ENCODE results near the gene ERN1. TPM values are rescaled to one million over a fixed set of nuclear protein-coding genes. Genes with fewer than 3 reads are reported as not detected.

The ERN1 gene
- total and polyA plus RNA-seq, 2 of the 8 experiments (the other 6 are each of a cell fraction or from before 2014, with no cell fraction given): 1.8 to 3.9 TPM

DNA sequence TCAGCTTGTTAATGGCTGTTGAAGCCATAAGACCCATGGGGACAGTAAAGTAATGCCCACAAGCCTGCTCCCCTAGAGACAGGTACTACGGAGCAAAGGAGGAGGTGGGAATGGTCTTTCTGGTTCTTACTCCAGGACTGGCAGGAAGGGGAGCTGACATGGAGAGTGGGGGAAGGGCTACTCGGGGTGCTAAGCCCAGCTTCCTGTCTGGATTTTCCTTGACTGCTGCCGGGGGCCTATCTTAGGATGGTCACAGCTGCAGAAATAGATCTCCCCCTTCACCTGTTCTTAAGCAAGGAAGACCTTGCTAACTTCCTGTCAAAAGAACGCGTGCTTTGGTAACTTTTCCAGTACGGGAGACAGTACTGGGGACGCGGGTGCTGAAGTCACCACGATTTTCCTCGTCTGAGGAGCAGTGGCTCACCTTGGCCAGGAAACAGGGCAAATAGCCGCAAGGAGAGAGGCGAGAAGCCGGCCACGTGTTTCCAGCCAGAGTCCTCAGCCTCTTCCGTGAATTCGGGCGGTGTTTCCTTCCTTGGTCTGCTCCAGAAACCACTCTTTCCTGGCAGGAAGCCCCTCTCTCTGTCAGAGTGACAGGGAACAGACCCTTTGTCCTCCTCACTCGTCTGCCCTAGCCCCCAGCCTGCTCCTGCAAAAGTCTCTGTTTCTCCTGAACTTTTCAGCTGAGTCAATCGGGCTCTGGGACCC lies 132.4 kb downstream of the ERN1 start:
- FAIRE-seq (no peak), DNase-seq (ENCODE audit: low read depth in 1 of 2, low spot score in 2 of 2) (no peak)
- Histone ChIP-seq H2BK120ac (replicated peaks; ENCODE audit: low read depth, low read length) (no peak overlapping the region), H3K4me1 (replicated peaks in 1 of 4; ENCODE audit: control insufficient read depth in 3 of 4, insufficient read depth in 4 of 4, low read length in 3 of 4) (peaks cover 3 to 14% (median 6%) of the 10 kb centered on the region in 4 experiments), H3K79me2 (ENCODE audit: control insufficient read depth in 1 of 2, insufficient read depth in 2 of 2, low read length in 2 of 2) (no peaks in the 10 kb centered on the region), H2BK12ac (ENCODE audit: low read depth, low read length) (no peak overlapping the region), H3K56ac (replicated peaks; ENCODE audit: insufficient read length, low read depth, low read length) (no peak overlapping the region), H3K23me2 (ENCODE audit: low read depth, low read length) (peaks cover 12% of the 10 kb centered on the region; the same call in 1 of the 2 replicates), H2AK5ac (ENCODE audit: low read depth, low read length) (no peak overlapping the region), H3K9me3 (ENCODE audit: insufficient read depth in 2 of 2, low read depth in 1 of 2, low read length in 1 of 2) (no peaks in the 10 kb centered on the region), H3K4ac (replicated peaks; ENCODE audit: insufficient read length, low read depth, low read length) (no peak overlapping the region), H3K4me2 (ENCODE audit: insufficient read depth in 1 of 2, low read depth in 2 of 2, low read length in 2 of 2) (peak overlapping the region; percentile 87 to 95), H4K20me1 (replicated peaks in 1 of 2; ENCODE audit: control insufficient read depth in 1 of 2, insufficient read depth in 2 of 2, low read length in 2 of 2) (peaks cover 0 to 5% of the 10 kb centered on the region in 2 experiments), H3K27ac (ENCODE audit: low read depth, low read length) (no peak overlapping the region), H3K79me1 (ENCODE audit: low read depth, low read length) (no peaks in the 10 kb centered on the region), H2BK15ac (ENCODE audit: low read length) (peak overlapping the region; percentile 89; the same call in 1 of the 2 replicates), H4K5ac (ENCODE audit: insufficient read length, low read depth, low read length) (no peak overlapping the region), H3K9ac (replicated peaks in 1 of 4; ENCODE audit: extremely low read depth in 1 of 4, low read depth in 3 of 4, low read length in 3 of 4) (no peak overlapping the region), H2BK20ac (ENCODE audit: low read length) (no peak overlapping the region), H3K4me3 (ENCODE audit: extremely low read depth in 1 of 4, insufficient read depth in 2 of 4, low read depth in 3 of 4, low read length in 4 of 4) (peak overlapping the region; percentile 62 to 87 (median 76)), H4K91ac (replicated peaks; ENCODE audit: insufficient read length, low read length) (no peak overlapping the region), H2AFZ (ENCODE audit: low read length) (peak overlapping the region; percentile 99), H3K23ac (ENCODE audit: insufficient read length) (no peak overlapping the region), H3K27me3 (replicated peaks in 1 of 4; ENCODE audit: control insufficient read depth in 3 of 4, extremely low read depth in 1 of 4, insufficient read depth in 3 of 4, low read length in 3 of 4) (peaks cover 0 to 28% (median 16%) of the 10 kb centered on the region in 4 experiments; a peak in 5 of 7 replicates), H4K8ac (ENCODE audit: extremely low read depth, insufficient read depth, low read length) (no peak overlapping the region), H3K14ac (ENCODE audit: insufficient read length) (no peak overlapping the region), H2BK5ac (ENCODE audit: low read depth, low read length) (no peak overlapping the region; the same call in 1 of the 2 replicates), H3K18ac (ENCODE audit: extremely low read depth, low read length) (peak overlapping the region; percentile 57), H3K36me3 (ENCODE audit: control insufficient read depth in 2 of 4, insufficient read depth in 4 of 4, low read length in 3 of 4) (no peaks in the 10 kb centered on the region)
- CTCF ChIA-PET (ENCODE audit: partially characterized antibody): interaction anchor here (1.1 to 4.9 kb wide), 11 partner anchors 9 to 138 kb away, joined by 3 to 25 read pairs (median 4); partner anchors contain the start of genes CSHL1 and GH1
- 13% methylated on average over 19 of the region's 19 CpGs; no CpG with 5 or more reads in 1 of the 2 experiments for WGBS, 2 experiments (ENCODE audit: extremely low coverage in 1 of 2, insufficient coverage in 1 of 2, insufficient read length in 1 of 2, insufficient replicate concordance in 2 of 2, low coverage in 1 of 2, low lambda C conversion rate in 2 of 2, missing lambda C conversion rate in 1 of 2)
- POLR2A ChIA-PET (ENCODE audit: partially characterized antibody): interaction anchor here (1.0 to 1.4 kb wide), 4 partner anchors 9 to 149 kb away, joined by 3 read pairs; partner anchors contain the start of gene ERN1
- TF ChIP-seq CHD1 (IDR thresholded peaks at IDR 0.05; ENCODE audit: low read depth, low read length) (no peak), ATF2 (IDR thresholded peaks at IDR 0.05; ENCODE audit: low read length) (no peak), SRF (IDR thresholded peaks at IDR 0.05; ENCODE audit: low read depth, low read length) (no peak), CHD2 (IDR thresholded peaks at IDR 0.05; ENCODE audit: low read length) (no peak), JUND (IDR thresholded peaks at IDR 0.05; ENCODE audit: low read length) (no peak)
- TF ChIP-seq, protein P1, sequence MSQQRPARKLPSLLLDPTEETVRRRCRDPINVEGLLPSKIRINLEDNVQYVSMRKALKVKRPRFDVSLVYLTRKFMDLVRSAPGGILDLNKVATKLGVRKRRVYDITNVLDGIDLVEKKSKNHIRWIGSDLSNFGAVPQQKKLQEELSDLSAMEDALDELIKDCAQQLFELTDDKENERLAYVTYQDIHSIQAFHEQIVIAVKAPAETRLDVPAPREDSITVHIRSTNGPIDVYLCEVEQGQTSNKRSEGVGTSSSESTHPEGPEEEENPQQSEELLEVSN (IDR thresholded peaks at IDR 0.05): peak; percentile 49; the same call in 1 of the 2 replicates
